Spinal cord (tissue), 10 donors: ENCODE measurements around the gene TBC1D14. TPM values are rescaled to one million over a fixed set of nuclear protein-coding genes. Genes with fewer than 3 reads are reported as not detected.
A peak's percentile ranks its signal among the peaks of the same experiment; 100 is the strongest.

Source experiments
- DNase-seq, 6 donors: peaks; one replicate each; pipeline versions ENCODE4 v3.0.0 to v3.0.0-alpha.2; 2013 to 2015; ENCODE audit warnings: low spot score in 6 of 6, low read depth in 4 of 6
- H3K27ac ChIP-seq: one replicate; pipeline ENCODE4 v1.5.1; 2013; ENCODE audit warnings: low read depth, low read length, control low read depth
- H3K27me3 ChIP-seq: one replicate; pipeline ENCODE4 v1.6.1; 2013; ENCODE audit warnings: low read length; ENCODE audit not compliant: control insufficient read depth, insufficient read depth
- H3K36me3 ChIP-seq: one replicate; pipeline ENCODE4 v1.6.1; 2013; ENCODE audit warnings: low read length; ENCODE audit not compliant: control insufficient read depth, insufficient read depth
- H3K4me1 ChIP-seq: one replicate; pipeline ENCODE4 v1.6.1; 2013; ENCODE audit warnings: low read length; ENCODE audit not compliant: control insufficient read depth, insufficient read depth
- H3K4me3 ChIP-seq: one replicate; pipeline ENCODE4 v1.5.1; 2013; ENCODE audit warnings: low read depth, low read length, control low read depth
- H3K9me3 ChIP-seq: one replicate; pipeline ENCODE4 v1.6.1; 2013; ENCODE audit warnings: low read length; ENCODE audit not compliant: control insufficient read depth, insufficient read depth
- WGBS: methylation state at CpG from one replicate; pipeline ENCODE4 v1.1.5; 2013; ENCODE audit warnings: missing lambda C conversion rate; ENCODE audit not compliant: insufficient coverage; 5-methylcytosine and 5-hydroxymethylcytosine counted together
- polyA plus RNA-seq, 2 donors: library from polyadenylated mRNA; unstranded; fragments of 120-200 nt; gene quantifications; one replicate each; pipeline ENCODE4 v1.2.1, GENCODE V29; 2013; ENCODE audit not compliant: insufficient read length in 2 of 2
- total RNA-seq, 2 donors: library from RNA; depleted of rRNA in 1 of 2; stranded (reverse); fragments of 120-200 nt in 1 of 2; fragments of >200 nt in 1 of 2; gene quantifications; one replicate each; pipeline versions ENCODE4 v1.2.3 to v1.2.4, GENCODE V29; 2013 to 2014
- donor health status: healthy.

Gene TBC1D14
- total and polyA plus RNA-seq, 4 donors = 73.7 to 104 (median 102) TPM

- DNase-seq = no peak
- Histone ChIP-seq H3K27me3 (no peaks in the 10 kb centered on the region), H3K4me1 (peaks cover 44% of the 10 kb centered on the region), H3K36me3 (peaks cover 10% of the 10 kb centered on the region), H3K4me3 (no peak overlapping the region), H3K27ac (peak overlapping the region; percentile 80), H3K9me3 (no peaks in the 10 kb centered on the region)
- 78% methylated on average over 6 of the region's 19 CpGs for WGBS
Measured at GRCh38 chr4:6943012-6943884, 33.6 kb downstream of the TBC1D14 start.

- no peaks in the 10 kb centered on the region for H3K27me3 ChIP-seq
- H3K4me1 ChIP-seq = peaks cover 38% of the 10 kb centered on the region
- H3K4me3 ChIP-seq = no peak overlapping the region
- no peak overlapping the region for H3K27ac ChIP-seq
- no CpG with 5 or more reads among the region's 16 CpGs for WGBS
- DNase-seq = no peak
- H3K36me3 ChIP-seq = peaks cover 4% of the 10 kb centered on the region
- no peaks in the 10 kb centered on the region for H3K9me3 ChIP-seq
Measured at GRCh38 chr4:6943885-6944225, 34.2 kb downstream of the TBC1D14 start.

- H3K9me3 ChIP-seq = no peaks in the 10 kb centered on the region
- DNase-seq = no peak
- WGBS = 68% methylated on average over 20 of the region's 20 CpGs
- H3K27ac ChIP-seq = no peak overlapping the region
- peaks cover 32% of the 10 kb centered on the region for H3K4me1 ChIP-seq
- H3K4me3 ChIP-seq = no peak overlapping the region
- H3K36me3 ChIP-seq = peaks cover 4% of the 10 kb centered on the region
- H3K27me3 ChIP-seq = no peaks in the 10 kb centered on the region
Measured at GRCh38 chr4:6944301-6945051, 34.9 kb downstream of the TBC1D14 start.

- Histone ChIP-seq H3K27me3 (no peaks in the 10 kb centered on the region), H3K27ac (no peak overlapping the region), H3K4me1 (peaks cover 31% of the 10 kb centered on the region), H3K36me3 (no peaks in the 10 kb centered on the region), H3K4me3 (no peak overlapping the region), H3K9me3 (no peaks in the 10 kb centered on the region)
- no peak for DNase-seq
- 88% methylated on average over 1 of the region's 2 CpGs for WGBS
Measured at GRCh38 chr4:6945052-6945409, 35.4 kb downstream of the TBC1D14 start.

GRCh38 chr4:6946497-6946896, 36.9 kb downstream of the TBC1D14 start:
- Histone ChIP-seq H3K27ac (no peak overlapping the region), H3K27me3 (no peaks in the 10 kb centered on the region), H3K4me1 (peaks cover 20% of the 10 kb centered on the region), H3K9me3 (no peaks in the 10 kb centered on the region), H3K4me3 (no peak overlapping the region), H3K36me3 (no peaks in the 10 kb centered on the region)
- no peak for DNase-seq
- no CpG with 5 or more reads among the region's 7 CpGs for WGBS

- H3K36me3 ChIP-seq = no peaks in the 10 kb centered on the region
- WGBS = 86% methylated on average over 2 of the region's 3 CpGs
- H3K9me3 ChIP-seq = no peaks in the 10 kb centered on the region
- DNase-seq = no peak
- H3K4me1 ChIP-seq = peaks cover 14% of the 10 kb centered on the region
- no peak overlapping the region for H3K4me3 ChIP-seq
- H3K27me3 ChIP-seq = no peaks in the 10 kb centered on the region
- no peak overlapping the region for H3K27ac ChIP-seq
Measured at GRCh38 chr4:6948134-6948460, 38.5 kb downstream of the TBC1D14 start.

GRCh38 chr4:6951880-6952381, 42.3 kb downstream of the TBC1D14 start:
- WGBS = 80% methylated on average over 13 of the region's 13 CpGs
- H3K4me1 ChIP-seq = peaks cover 29% of the 10 kb centered on the region
- no peaks in the 10 kb centered on the region for H3K9me3 ChIP-seq
- H3K27me3 ChIP-seq = no peaks in the 10 kb centered on the region
- H3K4me3 ChIP-seq = no peak overlapping the region
- no peak for DNase-seq
- no peak overlapping the region for H3K27ac ChIP-seq
- H3K36me3 ChIP-seq = no peaks in the 10 kb centered on the region

- no peak overlapping the region for H3K4me3 ChIP-seq
Measured at GRCh38 chr4:6953751-6954380, 44.2 kb downstream of the TBC1D14 start.

GRCh38 chr4:6955261-6955911, 45.8 kb downstream of the TBC1D14 start:
- no peak overlapping the region for H3K27ac ChIP-seq
- no peak overlapping the region for H3K4me3 ChIP-seq
- peaks cover 39% of the 10 kb centered on the region for H3K4me1 ChIP-seq
- WGBS = 66% methylated on average over 12 of the region's 17 CpGs
- no peaks in the 10 kb centered on the region for H3K9me3 ChIP-seq
- DNase-seq = peak in 2 of 6 donors; percentile 40 to 60
- no peaks in the 10 kb centered on the region for H3K27me3 ChIP-seq
- H3K36me3 ChIP-seq = no peaks in the 10 kb centered on the region

More at GRCh38 chr4:6953751-6954380, 44.2 kb downstream of the TBC1D14 start:
- Histone ChIP-seq H3K4me1 (peaks cover 34% of the 10 kb centered on the region), H3K36me3 (no peaks in the 10 kb centered on the region), H3K9me3 (no peaks in the 10 kb centered on the region), H3K27me3 (no peaks in the 10 kb centered on the region), H3K27ac (peak overlapping the region; percentile 40)
- 39% methylated on average over 35 of the region's 35 CpGs for WGBS
- peak in 1 of 6 donors; percentile 63 for DNase-seq
